Panc1 (cell line): ENCODE data around the gene MYBPH. TPM values are rescaled to one million over a fixed set of nuclear protein-coding genes. Genes with fewer than 3 reads are reported as not detected.

ENCODE experiments used
- ATAC-seq: fragments of 200-7000 bp; cut with Tn5 transposase; 2 replicates; pipeline ENCODE4 v1.9.1; 2020; ENCODE audit warnings: mild to moderate bottlenecking, moderate library complexity
- BruUV-seq: library from RNA; stranded (reverse); fragments of 400-500 nt; replicated peaks from 2 replicates; lab custom pipeline; 2021; lab: Mats Ljungman, UMichigan
- CTCF ChIA-PET: fragments of 300-600 bp; sonication (Branson Sonifier 250); formaldehyde crosslinking; loops from one replicate; lab custom pipeline; 2022; ENCODE audit warnings: antibody characterized with exemption; lab: Charles Lee
- POLR2A ChIA-PET: fragments of 300-600 bp; sonication (Branson Sonifier 250); formaldehyde crosslinking; loops from one replicate; lab custom pipeline; 2022; ENCODE audit warnings: antibody characterized with exemption; lab: Charles Lee
- DNase-seq: peaks from one replicate; pipeline ENCODE4 v3.0.0-alpha.2; 2010; ENCODE audit warnings: low read depth, low spot score
- H3K27ac ChIP-seq: 2 replicates; pipeline ENCODE4 v1.5.1; 2011; ENCODE audit warnings: mild to moderate bottlenecking, low read length, inconsistent platforms
- H3K27me3 ChIP-seq: fragments of 200-500 bp; sonication (Bioruptor generic); 2 replicates; pipeline ENCODE4 v1.6.0; 2014; ENCODE audit warnings: low read length, inconsistent platforms; ENCODE audit not compliant: control insufficient read depth, insufficient read depth
- H3K36me3 ChIP-seq: fragments of 200-500 bp; sonication (Bioruptor generic); 2 replicates; pipeline ENCODE4 v1.5.1; 2014; ENCODE audit warnings: inconsistent platforms, mild to moderate bottlenecking, low read length, moderate library complexity; ENCODE audit not compliant: control insufficient read depth, insufficient read depth
- H3K4me1 ChIP-seq: 2 replicates; pipeline ENCODE4 v1.5.1; 2011; ENCODE audit warnings: inconsistent platforms, mild to moderate bottlenecking, low read length, moderate library complexity; ENCODE audit not compliant: control insufficient read depth, insufficient read depth
- H3K4me3 ChIP-seq, 2 experiments: 2 replicates each; pipeline ENCODE4 v1.5.1; 2011 to 2012; ENCODE audit warnings: low read depth in 2 of 2, low read length in 2 of 2, mild to moderate bottlenecking in 2 of 2, inconsistent platforms in 1 of 2, moderate library complexity in 1 of 2
- H3K9me3 ChIP-seq: fragments of 200-500 bp; sonication (Bioruptor generic); 2 replicates; pipeline ENCODE4 v1.5.1; 2014; ENCODE audit warnings: low read depth, mild to moderate bottlenecking, inconsistent platforms, low read length, moderate library complexity; ENCODE audit not compliant: control insufficient read depth, insufficient read depth
- POLR2AphosphoS5 ChIP-seq: IDR thresholded peaks from 2 replicates; pipeline ENCODE4 v1.6.1; 2012; ENCODE audit warnings: mild to moderate bottlenecking, low read depth, low read length, moderate library complexity
- REST ChIP-seq, 2 experiments: IDR thresholded peaks; 2 replicates each; pipeline ENCODE4 v1.6.1; 2011 to 2012; ENCODE audit warnings: low read depth in 2 of 2, control low read depth in 1 of 2, low read length in 1 of 2, mild to moderate bottlenecking in 1 of 2, moderate library complexity in 1 of 2; ENCODE audit not compliant: insufficient read depth in 1 of 2
- SIN3A ChIP-seq: IDR thresholded peaks from 2 replicates; pipeline ENCODE4 v1.6.1; 2012; ENCODE audit warnings: low read depth, mild to moderate bottlenecking, low read length, moderate library complexity, borderline replicate concordance; ENCODE audit not compliant: insufficient read depth
- TCF7L2 ChIP-seq: IDR thresholded peaks from 2 replicates; pipeline ENCODE4 v1.6.1; 2011; ENCODE audit warnings: mild to moderate bottlenecking, low read depth, low read length, inconsistent platforms
- in situ Hi-C: cut with HindIII; loops from 2 replicates; pipeline ENCODE4 v1.10.0; 2016; ENCODE audit warnings: low sequenced_read_pairs, low pct_unique_long_range_greater_than_20kb
- intact Hi-C: fragments of 100-400 bp; cut with micrococcal nuclease; formaldehyde crosslinking; loops from one replicate; pipeline ENCODE4 v1.10.0; 2022; ENCODE audit not compliant: unreplicated experiment
- total RNA-seq: library from RNA; stranded (reverse); gene quantifications from one replicate; pipeline ENCODE4 v1.2.1, GENCODE V29; 2021; ENCODE audit not compliant: unreplicated experiment
- TF ChIP-seq, protein P1 (sequence below): fragments of 450-650 bp; IDR thresholded peaks from 2 replicates; pipeline ENCODE4 v1.5.1; 2017; ENCODE audit warnings: mild to moderate bottlenecking

The MYBPH gene
- total RNA-seq, 1 experiment from 2014 or later: not detected

DNA sequence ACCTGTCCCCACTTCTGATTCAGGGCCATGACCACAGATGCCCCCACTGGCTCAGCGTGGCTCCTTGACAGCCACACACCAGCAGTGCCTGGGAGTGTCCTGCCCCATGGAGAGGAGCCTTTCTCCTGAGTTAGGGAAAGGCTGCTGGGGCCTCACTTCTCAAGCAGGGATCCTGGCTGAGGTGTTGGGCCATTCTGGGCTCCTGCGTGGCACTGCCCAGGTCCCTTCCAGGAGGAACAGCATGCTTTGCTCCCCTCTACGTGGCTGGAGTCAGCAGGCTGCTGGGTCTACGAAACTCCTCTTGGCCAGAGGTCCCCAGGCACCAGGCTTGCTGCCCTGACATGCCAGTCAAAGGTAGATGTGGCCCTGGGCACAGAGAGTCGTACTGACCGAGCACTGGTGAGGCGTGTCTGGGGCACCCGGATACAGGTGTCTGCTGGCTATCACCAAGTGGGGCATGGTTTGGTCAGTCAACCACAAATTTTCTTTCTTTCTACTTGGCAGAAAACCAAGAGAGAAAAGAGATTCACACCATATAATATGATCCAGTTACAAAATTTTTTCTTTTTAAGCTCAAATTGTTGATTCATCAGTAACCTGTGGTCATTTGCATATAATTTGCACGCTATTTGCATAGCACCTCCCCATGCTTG is 44.0 kb downstream of the MYBPH start:
- DNase-seq: no peak
- BruUV-seq: no TSS peak
- ChIA-PET POLR2A (no interaction called here), CTCF (no interaction called here)
- in situ Hi-C loops: no loop called here
- Histone ChIP-seq H3K4me3 (no peak overlapping the region), H3K36me3 (no peaks in the 10 kb centered on the region), H3K27ac (no peak overlapping the region), H3K4me1 (peaks cover 15% of the 10 kb centered on the region), H3K27me3 (peaks cover 4% of the 10 kb centered on the region), H3K9me3 (no peaks in the 10 kb centered on the region)
- intact Hi-C loops: no loop called here
- TF ChIP-seq REST (IDR thresholded peaks at IDR 0.05; ENCODE audit: insufficient read depth in 1 of 2, low read depth in 2 of 2, low read length in 1 of 2): no peak
- TF ChIP-seq, protein P1, sequence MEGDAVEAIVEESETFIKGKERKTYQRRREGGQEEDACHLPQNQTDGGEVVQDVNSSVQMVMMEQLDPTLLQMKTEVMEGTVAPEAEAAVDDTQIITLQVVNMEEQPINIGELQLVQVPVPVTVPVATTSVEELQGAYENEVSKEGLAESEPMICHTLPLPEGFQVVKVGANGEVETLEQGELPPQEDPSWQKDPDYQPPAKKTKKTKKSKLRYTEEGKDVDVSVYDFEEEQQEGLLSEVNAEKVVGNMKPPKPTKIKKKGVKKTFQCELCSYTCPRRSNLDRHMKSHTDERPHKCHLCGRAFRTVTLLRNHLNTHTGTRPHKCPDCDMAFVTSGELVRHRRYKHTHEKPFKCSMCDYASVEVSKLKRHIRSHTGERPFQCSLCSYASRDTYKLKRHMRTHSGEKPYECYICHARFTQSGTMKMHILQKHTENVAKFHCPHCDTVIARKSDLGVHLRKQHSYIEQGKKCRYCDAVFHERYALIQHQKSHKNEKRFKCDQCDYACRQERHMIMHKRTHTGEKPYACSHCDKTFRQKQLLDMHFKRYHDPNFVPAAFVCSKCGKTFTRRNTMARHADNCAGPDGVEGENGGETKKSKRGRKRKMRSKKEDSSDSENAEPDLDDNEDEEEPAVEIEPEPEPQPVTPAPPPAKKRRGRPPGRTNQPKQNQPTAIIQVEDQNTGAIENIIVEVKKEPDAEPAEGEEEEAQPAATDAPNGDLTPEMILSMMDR: no peak
- no peak for TF ChIP-seq POLR2AphosphoS5
- no peak for TF ChIP-seq TCF7L2
- ATAC-seq: no peak

DNA sequence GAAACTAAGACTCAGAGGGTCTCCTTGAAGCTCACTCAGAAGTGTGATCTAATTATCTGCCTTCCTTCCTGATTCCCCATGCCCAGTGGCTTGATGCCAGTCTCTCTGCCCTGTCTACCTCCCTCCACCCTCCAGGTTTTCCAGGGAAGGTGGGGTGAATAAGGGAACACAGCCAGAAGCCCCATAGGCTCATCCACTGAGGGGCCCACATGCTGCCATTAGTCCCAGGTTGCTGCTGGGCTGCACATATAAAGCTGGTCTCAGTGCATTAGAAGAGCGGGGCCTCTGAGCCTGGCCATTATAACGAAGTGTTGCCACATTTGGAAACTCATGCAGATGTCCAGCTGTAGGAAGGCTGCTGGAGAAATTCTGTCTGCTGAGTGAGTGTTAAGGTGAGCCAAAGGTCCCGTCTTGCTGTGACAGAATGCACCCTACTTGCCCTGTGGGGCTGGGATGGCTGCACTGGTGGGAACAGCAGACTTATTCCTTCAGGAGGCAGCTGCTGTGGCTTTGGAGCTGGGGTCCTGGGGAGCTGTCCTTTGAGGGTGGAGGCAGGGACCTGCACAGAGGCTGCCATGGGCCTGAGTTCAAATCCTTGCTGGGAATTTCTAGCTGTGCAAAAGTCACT is 45.2 kb downstream of the MYBPH start:
- TF ChIP-seq POLR2AphosphoS5 (no peak), SIN3A (no peak), REST (IDR thresholded peaks at IDR 0.05; ENCODE audit: insufficient read depth in 1 of 2, low read depth in 2 of 2, low read length in 1 of 2) (no peak), TCF7L2 (no peak)
- TF ChIP-seq, protein P1: no peak
- DNase-seq (no peak), ATAC-seq (no peak)
- in situ Hi-C loops: no loop called here
- Histone ChIP-seq H3K4me3 (no peak overlapping the region), H3K36me3 (no peaks in the 10 kb centered on the region), H3K9me3 (no peaks in the 10 kb centered on the region), H3K4me1 (peaks cover 18% of the 10 kb centered on the region), H3K27ac (no peak overlapping the region), H3K27me3 (peaks cover 4% of the 10 kb centered on the region)
- intact Hi-C loops: no loop called here
- ChIA-PET POLR2A (no interaction called here), CTCF (interaction anchor here (0.6 kb wide), 2 partner anchors 16 to 85 kb away, joined by 3 to 13 read pairs; no protein-coding TSS in a partner anchor)
- no TSS peak for BruUV-seq
